H9 (cell line): ENCODE data around the gene HM13. TPM values are rescaled to one million over a fixed set of nuclear protein-coding genes. Genes with fewer than 3 reads are reported as not detected.

Experiments
- DNase-seq: peaks from one replicate; pipeline ENCODE4 v3.0.0-alpha.2; 2017
- H2AFZ ChIP-seq: one replicate; pipeline ENCODE4 v1.6.1; 2013; ENCODE audit warnings: mild to moderate bottlenecking, low read length, control low read depth, moderate library complexity
- H2AK5ac ChIP-seq: 2 replicates; pipeline ENCODE4 v1.6.1; 2013; ENCODE audit warnings: low read length, control low read depth, mixed read lengths; ENCODE audit not compliant: insufficient read length
- H2BK120ac ChIP-seq: one replicate; pipeline ENCODE4 v1.6.1; 2013; ENCODE audit warnings: low read depth, mild to moderate bottlenecking, low read length, control low read depth, inconsistent platforms; ENCODE audit not compliant: poor library complexity, severe bottlenecking
- H2BK12ac ChIP-seq: 2 replicates; pipeline ENCODE4 v1.6.1; 2013; ENCODE audit warnings: low read length, control low read depth, mixed read lengths, low read depth; ENCODE audit not compliant: insufficient read length
- H2BK15ac ChIP-seq: 2 replicates; pipeline ENCODE4 v1.6.1; 2013; ENCODE audit warnings: low read depth, low read length, control low read depth
- H2BK20ac ChIP-seq: one replicate; pipeline ENCODE4 v1.6.1; 2013; ENCODE audit warnings: low read depth, mild to moderate bottlenecking, low read length, control low read depth, inconsistent platforms; ENCODE audit not compliant: poor library complexity, severe bottlenecking
- H2BK5ac ChIP-seq: 2 replicates; pipeline ENCODE4 v1.6.1; 2013; ENCODE audit warnings: low read length, control low read depth, mixed read lengths; ENCODE audit not compliant: insufficient read length
- H3K14ac ChIP-seq: 2 replicates; pipeline ENCODE4 v1.6.1; 2013; ENCODE audit warnings: low read length, control low read depth; ENCODE audit not compliant: insufficient read depth
- H3K18ac ChIP-seq: 2 replicates; pipeline ENCODE4 v1.6.1; 2013; ENCODE audit warnings: low read depth, mild to moderate bottlenecking, mixed read lengths, low read length, control low read depth; ENCODE audit not compliant: insufficient read length
- H3K23ac ChIP-seq: 2 replicates; pipeline ENCODE4 v1.6.1; 2013; ENCODE audit warnings: low read length, control low read depth, mixed read lengths, low read depth; ENCODE audit not compliant: insufficient read length
- H3K23me2 ChIP-seq: 2 replicates; pipeline ENCODE4 v1.6.1; 2013; ENCODE audit warnings: low read depth, mild to moderate bottlenecking, mixed read lengths, low read length, control low read depth; ENCODE audit not compliant: insufficient read length, poor library complexity, severe bottlenecking
- H3K27ac ChIP-seq: 2 replicates; pipeline ENCODE4 v1.5.1; 2013; ENCODE audit warnings: low read length, control low read depth, mixed read lengths, low read depth; ENCODE audit not compliant: insufficient read length
- H3K27me3 ChIP-seq: 2 replicates; pipeline ENCODE4 v1.6.1; 2013; ENCODE audit warnings: low read length, control low read depth, inconsistent platforms; ENCODE audit not compliant: insufficient read depth
- H3K4ac ChIP-seq: 2 replicates; pipeline ENCODE4 v1.6.1; 2013; ENCODE audit warnings: low read depth, mild to moderate bottlenecking, control low read depth, inconsistent platforms, low read length, moderate library complexity
- H3K4me1 ChIP-seq: 2 replicates; pipeline ENCODE4 v1.6.1; 2013; ENCODE audit warnings: low read length, control low read depth, inconsistent platforms; ENCODE audit not compliant: insufficient read depth
- H3K4me2 ChIP-seq: 2 replicates; pipeline ENCODE4 v1.6.1; 2013; ENCODE audit warnings: low read length, control low read depth, mixed read lengths; ENCODE audit not compliant: insufficient read length, insufficient read depth
- H3K56ac ChIP-seq: 2 replicates; pipeline ENCODE4 v1.6.1; 2013; ENCODE audit warnings: low read depth, mild to moderate bottlenecking, mixed read lengths, low read length, control low read depth; ENCODE audit not compliant: insufficient read length
- H3K79me1 ChIP-seq: 2 replicates; pipeline ENCODE4 v1.6.1; 2013; ENCODE audit warnings: low read depth, mild to moderate bottlenecking, moderate library complexity, low read length, control low read depth, inconsistent platforms; ENCODE audit not compliant: insufficient read depth, poor library complexity, severe bottlenecking
- H3K79me2 ChIP-seq: 2 replicates; pipeline ENCODE4 v1.6.1; 2013; ENCODE audit warnings: low read length, control low read depth, inconsistent platforms; ENCODE audit not compliant: insufficient read depth
- H3K9ac ChIP-seq: 2 replicates; pipeline ENCODE4 v1.6.1; 2013; ENCODE audit warnings: low read length, control low read depth, mixed read lengths; ENCODE audit not compliant: insufficient read length; ENCODE audit errors: extremely low read depth
- H3K9me3 ChIP-seq: one replicate; pipeline ENCODE4 v1.6.1; 2013; ENCODE audit warnings: low read depth, low read length, inconsistent platforms; ENCODE audit not compliant: control insufficient read depth
- H3T11ph ChIP-seq: one replicate; pipeline ENCODE4 v1.6.1; 2013; ENCODE audit warnings: mild to moderate bottlenecking, low read length, control low read depth, inconsistent platforms
- H4K20me1 ChIP-seq: one replicate; pipeline ENCODE4 v1.6.1; 2013; ENCODE audit not compliant: control insufficient read depth, insufficient read length, insufficient read depth
- H4K5ac ChIP-seq: 2 replicates; pipeline ENCODE4 v1.6.1; 2013; ENCODE audit warnings: low read depth, mild to moderate bottlenecking, mixed read lengths, low read length, control low read depth; ENCODE audit not compliant: insufficient read length
- H4K8ac ChIP-seq: replicated peaks from 2 replicates; pipeline ENCODE4 v1.6.1; 2013; ENCODE audit warnings: low read length, control low read depth, mixed read lengths, low read depth; ENCODE audit not compliant: insufficient read length
- H4K91ac ChIP-seq: 2 replicates; pipeline ENCODE4 v1.6.1; 2013; ENCODE audit warnings: low read depth, mild to moderate bottlenecking, moderate library complexity, mixed read lengths, low read length, control low read depth; ENCODE audit not compliant: insufficient read length
- H3K27ac Mint-ChIP-seq, 3 experiments: 2 replicates in 2 of 3; 3 replicates in 1 of 3; pipeline ENCODE4 v1.8.0; 2020 to 2021; ENCODE audit warnings: mixed read lengths in 3 of 3, mild to moderate bottlenecking in 1 of 3, moderate library complexity in 1 of 3
- H3K27me3 Mint-ChIP-seq: 2 replicates; pipeline ENCODE4 v1.8.0; 2021; ENCODE audit warnings: low read depth, mild to moderate bottlenecking, moderate library complexity, mixed read lengths
- H3K36me3 Mint-ChIP-seq, 3 experiments: 2 replicates in 2 of 3; 3 replicates in 1 of 3; pipeline ENCODE4 v1.8.0; 2020 to 2021; ENCODE audit warnings: low read depth in 3 of 3, mixed read lengths in 3 of 3; ENCODE audit not compliant: insufficient read depth in 1 of 3
- H3K4me1 Mint-ChIP-seq, 2 experiments: 2 replicates each; pipeline ENCODE4 v1.8.0; 2020; ENCODE audit warnings: mixed read lengths in 2 of 2
- H3K4me3 Mint-ChIP-seq, 2 experiments: 2 replicates in 1 of 2; 3 replicates in 1 of 2; pipeline ENCODE4 v1.8.0; 2020 to 2021; ENCODE audit warnings: mild to moderate bottlenecking in 2 of 2, mixed read lengths in 2 of 2, moderate library complexity in 1 of 2
- H3K9me3 Mint-ChIP-seq, 2 experiments: 2 replicates in 1 of 2; 3 replicates in 1 of 2; pipeline ENCODE4 v1.8.0; 2020; ENCODE audit warnings: mild to moderate bottlenecking in 2 of 2, mixed read lengths in 2 of 2, moderate library complexity in 1 of 2
- WGBS: extraction: QIAGEN DNeasy Blood & Tissue Kit; methylation state at CpG from one replicate; pipeline ENCODE4 v1.1.7; 2013; ENCODE audit warnings: missing lambda C conversion rate, low lambda C conversion rate, mixed read lengths; ENCODE audit not compliant: insufficient read length; ENCODE audit errors: extremely low coverage; 5-methylcytosine and 5-hydroxymethylcytosine counted together
- total RNA-seq: library from RNA; stranded (reverse); gene quantifications from 2 replicates; pipeline ENCODE4 v1.2.1, GENCODE V29; 2021
- TF ChIP-seq, protein P1 (sequence below): fragments of 200-600 bp; sonication (generic); conservative IDR thresholded peaks from 3 replicates; pipeline ENCODE4 v1.8.0; 2021; ENCODE audit warnings: antibody characterized with exemption, mild to moderate bottlenecking

HM13 gene
- total RNA-seq, 1 experiment from 2014 or later = 169 TPM

DNA sequence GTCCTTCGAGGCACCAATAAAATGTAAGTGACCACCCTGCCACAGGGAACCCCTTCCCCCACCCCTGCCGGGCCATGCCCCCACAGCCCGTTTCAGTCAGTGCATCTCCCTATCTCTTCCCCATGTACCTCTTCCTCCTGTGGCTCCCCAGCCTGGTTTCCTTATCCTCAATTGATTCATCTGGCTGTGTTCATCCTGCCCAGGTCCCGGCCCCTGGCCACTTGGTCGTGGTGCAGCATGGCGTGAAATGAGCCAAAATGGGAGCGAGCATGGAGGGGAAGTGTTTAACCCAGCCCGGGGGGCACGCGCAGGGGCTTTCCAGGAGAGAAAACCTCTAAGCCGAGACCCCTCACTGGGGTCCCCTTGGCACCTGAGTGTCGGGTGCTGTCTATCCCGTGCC is 35.9 kb downstream of the HM13 start:
- Histone ChIP-seq H3K27ac (no peak overlapping the region), H2BK5ac (no peak overlapping the region), H4K20me1 (no peaks in the 10 kb centered on the region), H3K23ac (no peak overlapping the region), H2AFZ (no peak overlapping the region), H3K27me3 (no peaks in the 10 kb centered on the region), H2BK120ac (no peak overlapping the region), H3K79me1 (no peaks in the 10 kb centered on the region), H3K23me2 (peaks cover 3% of the 10 kb centered on the region), H3K14ac (no peak overlapping the region), H3T11ph (no peak overlapping the region), H4K5ac (no peak overlapping the region), H3K9me3 (no peaks in the 10 kb centered on the region), H3K56ac (no peak overlapping the region), H3K9ac (no peak overlapping the region), H2BK12ac (no peak overlapping the region), H3K79me2 (no peaks in the 10 kb centered on the region), H2BK15ac (no peak overlapping the region), H2BK20ac (no peak overlapping the region), H2AK5ac (no peak overlapping the region), H3K4ac (no peak overlapping the region), H4K8ac (no peak overlapping the region), H4K91ac (no peak overlapping the region), H3K18ac (no peak overlapping the region), H3K4me2 (no peak overlapping the region), H3K4me1 (no peaks in the 10 kb centered on the region)
- H3K27ac Mint-ChIP-seq = peak overlapping the region in 2 of 3 experiments; percentile 12 to 91; a peak in 3 of 7 replicates
- TF ChIP-seq, protein P1, sequence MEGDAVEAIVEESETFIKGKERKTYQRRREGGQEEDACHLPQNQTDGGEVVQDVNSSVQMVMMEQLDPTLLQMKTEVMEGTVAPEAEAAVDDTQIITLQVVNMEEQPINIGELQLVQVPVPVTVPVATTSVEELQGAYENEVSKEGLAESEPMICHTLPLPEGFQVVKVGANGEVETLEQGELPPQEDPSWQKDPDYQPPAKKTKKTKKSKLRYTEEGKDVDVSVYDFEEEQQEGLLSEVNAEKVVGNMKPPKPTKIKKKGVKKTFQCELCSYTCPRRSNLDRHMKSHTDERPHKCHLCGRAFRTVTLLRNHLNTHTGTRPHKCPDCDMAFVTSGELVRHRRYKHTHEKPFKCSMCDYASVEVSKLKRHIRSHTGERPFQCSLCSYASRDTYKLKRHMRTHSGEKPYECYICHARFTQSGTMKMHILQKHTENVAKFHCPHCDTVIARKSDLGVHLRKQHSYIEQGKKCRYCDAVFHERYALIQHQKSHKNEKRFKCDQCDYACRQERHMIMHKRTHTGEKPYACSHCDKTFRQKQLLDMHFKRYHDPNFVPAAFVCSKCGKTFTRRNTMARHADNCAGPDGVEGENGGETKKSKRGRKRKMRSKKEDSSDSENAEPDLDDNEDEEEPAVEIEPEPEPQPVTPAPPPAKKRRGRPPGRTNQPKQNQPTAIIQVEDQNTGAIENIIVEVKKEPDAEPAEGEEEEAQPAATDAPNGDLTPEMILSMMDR = no peak
- no peak overlapping the region for H3K4me3 Mint-ChIP-seq
- H3K4me1 Mint-ChIP-seq = peaks cover 0 to 11% of the 10 kb centered on the region in 2 experiments; a peak in 2 of 4 replicates
- no peaks in the 10 kb centered on the region for H3K27me3 Mint-ChIP-seq
- DNase-seq = no peak
- peaks cover 37 to 84% (median 56%) of the 10 kb centered on the region in 3 experiments for H3K36me3 Mint-ChIP-seq
- no CpG with 5 or more reads among the region's 13 CpGs for WGBS
- H3K9me3 Mint-ChIP-seq = no peaks in the 10 kb centered on the region
